Measurements from ENCODE around the gene KRAS. TPM values are rescaled to one million over a fixed set of nuclear protein-coding genes. Genes with fewer than 3 reads are reported as not detected.

The KRAS gene
- total and polyA plus RNA-seq, 2 of the 13 experiments (the other 11 are each of a cell fraction or from before 2014, with no cell fraction given), result 6.5 to 9.8 TPM

DNA sequence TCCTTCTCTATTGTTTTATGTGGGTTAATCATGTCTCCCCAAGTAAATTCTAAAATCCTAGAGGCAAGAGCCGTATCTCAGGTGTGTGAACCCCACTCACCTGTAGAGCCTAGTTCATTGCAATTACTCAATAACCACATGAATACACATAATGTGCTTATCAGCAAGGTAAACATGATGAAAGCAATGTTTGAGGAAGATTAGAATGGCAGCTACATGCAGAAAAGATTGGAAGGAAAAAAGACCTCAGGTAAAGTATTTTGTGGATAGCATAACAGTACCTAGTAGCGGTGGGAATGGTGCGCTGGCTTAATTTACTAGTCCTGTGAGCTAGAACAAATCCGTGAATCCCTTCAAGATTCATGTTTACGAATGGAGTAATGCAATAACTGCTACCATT, 5.3 kb upstream of the KRAS start (continued):
- TF ChIP-seq CCDC6 (CRISPR knock-in tag; IDR thresholded peaks at IDR 0.05) (no peak), PBX2 (CRISPR knock-in tag; IDR thresholded peaks at IDR 0.05) (no peak), NR2F6 (IDR thresholded peaks at IDR 0.05) (0 out of 2 replicates have a peak, but pooled peaks have one; percentile 21), NR2F6 (CRISPR knock-in tag; IDR thresholded peaks at IDR 0.05) (peak; percentile 52; the same call in 1 of the 2 replicates), SMARCC2 (IDR thresholded peaks at IDR 0.05) (no peak), PITX1 (CRISPR knock-in tag; IDR thresholded peaks at IDR 0.05) (no peak), HMGXB4 (CRISPR knock-in tag; IDR thresholded peaks at IDR 0.05; ENCODE audit: borderline replicate concordance in 1 of 2, low read depth in 1 of 2) (no peak), ZFY (CRISPR knock-in tag; IDR thresholded peaks at IDR 0.05) (no peak), GLI4 (CRISPR knock-in tag; IDR thresholded peaks at IDR 0.05; ENCODE audit: borderline replicate concordance) (no peak), ZBTB10 (CRISPR knock-in tag; IDR thresholded peaks at IDR 0.05; ENCODE audit: borderline replicate concordance) (no peak), MYC (CRISPR knock-in tag; IDR thresholded peaks at IDR 0.05; ENCODE audit: borderline replicate concordance) (no peak), GATA4 (IDR thresholded peaks at IDR 0.05; ENCODE audit: borderline replicate concordance, low read depth) (0 out of 2 replicates have a peak, but pooled peaks have one; percentile 41), ZNF780A (CRISPR knock-in tag; IDR thresholded peaks at IDR 0.05) (no peak), ZNF329 (CRISPR knock-in tag; IDR thresholded peaks at IDR 0.05; ENCODE audit: low read depth) (no peak), NAIF1 (CRISPR knock-in tag; IDR thresholded peaks at IDR 0.05; ENCODE audit: borderline replicate concordance) (no peak), GFI1 (CRISPR knock-in tag; IDR thresholded peaks at IDR 0.05; ENCODE audit: borderline replicate concordance) (no peak)
- TF ChIP-seq, protein P1, sequence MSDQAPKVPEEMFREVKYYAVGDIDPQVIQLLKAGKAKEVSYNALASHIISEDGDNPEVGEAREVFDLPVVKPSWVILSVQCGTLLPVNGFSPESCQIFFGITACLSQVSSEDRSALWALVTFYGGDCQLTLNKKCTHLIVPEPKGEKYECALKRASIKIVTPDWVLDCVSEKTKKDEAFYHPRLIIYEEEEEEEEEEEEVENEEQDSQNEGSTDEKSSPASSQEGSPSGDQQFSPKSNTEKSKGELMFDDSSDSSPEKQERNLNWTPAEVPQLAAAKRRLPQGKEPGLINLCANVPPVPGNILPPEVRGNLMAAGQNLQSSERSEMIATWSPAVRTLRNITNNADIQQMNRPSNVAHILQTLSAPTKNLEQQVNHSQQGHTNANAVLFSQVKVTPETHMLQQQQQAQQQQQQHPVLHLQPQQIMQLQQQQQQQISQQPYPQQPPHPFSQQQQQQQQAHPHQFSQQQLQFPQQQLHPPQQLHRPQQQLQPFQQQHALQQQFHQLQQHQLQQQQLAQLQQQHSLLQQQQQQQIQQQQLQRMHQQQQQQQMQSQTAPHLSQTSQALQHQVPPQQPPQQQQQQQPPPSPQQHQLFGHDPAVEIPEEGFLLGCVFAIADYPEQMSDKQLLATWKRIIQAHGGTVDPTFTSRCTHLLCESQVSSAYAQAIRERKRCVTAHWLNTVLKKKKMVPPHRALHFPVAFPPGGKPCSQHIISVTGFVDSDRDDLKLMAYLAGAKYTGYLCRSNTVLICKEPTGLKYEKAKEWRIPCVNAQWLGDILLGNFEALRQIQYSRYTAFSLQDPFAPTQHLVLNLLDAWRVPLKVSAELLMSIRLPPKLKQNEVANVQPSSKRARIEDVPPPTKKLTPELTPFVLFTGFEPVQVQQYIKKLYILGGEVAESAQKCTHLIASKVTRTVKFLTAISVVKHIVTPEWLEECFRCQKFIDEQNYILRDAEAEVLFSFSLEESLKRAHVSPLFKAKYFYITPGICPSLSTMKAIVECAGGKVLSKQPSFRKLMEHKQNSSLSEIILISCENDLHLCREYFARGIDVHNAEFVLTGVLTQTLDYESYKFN (CRISPR knock-in tag; conservative IDR thresholded peaks at IDR 0.05), result no peak; the same call in 1 of the 2 replicates
- TF ChIP-seq, protein P2, sequence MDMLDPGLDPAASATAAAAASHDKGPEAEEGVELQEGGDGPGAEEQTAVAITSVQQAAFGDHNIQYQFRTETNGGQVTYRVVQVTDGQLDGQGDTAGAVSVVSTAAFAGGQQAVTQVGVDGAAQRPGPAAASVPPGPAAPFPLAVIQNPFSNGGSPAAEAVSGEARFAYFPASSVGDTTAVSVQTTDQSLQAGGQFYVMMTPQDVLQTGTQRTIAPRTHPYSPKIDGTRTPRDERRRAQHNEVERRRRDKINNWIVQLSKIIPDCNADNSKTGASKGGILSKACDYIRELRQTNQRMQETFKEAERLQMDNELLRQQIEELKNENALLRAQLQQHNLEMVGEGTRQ (IDR thresholded peaks at IDR 0.05; ENCODE audit: low read depth, low read length), result no peak
- TF ChIP-seq, protein P2 (CRISPR knock-in tag; IDR thresholded peaks at IDR 0.05; ENCODE audit: borderline replicate concordance), result no peak
